ENCODE data around the gene ARFGEF2.
A peak's percentile ranks its signal among the peaks of the same experiment; 100 is the strongest.
"Not testable (repeated sequence)": the region's sequence is repeated elsewhere in the genome, so short reads cannot be mapped to it uniquely, and the experiment has no call there.

ARFGEF2 gene

DNA sequence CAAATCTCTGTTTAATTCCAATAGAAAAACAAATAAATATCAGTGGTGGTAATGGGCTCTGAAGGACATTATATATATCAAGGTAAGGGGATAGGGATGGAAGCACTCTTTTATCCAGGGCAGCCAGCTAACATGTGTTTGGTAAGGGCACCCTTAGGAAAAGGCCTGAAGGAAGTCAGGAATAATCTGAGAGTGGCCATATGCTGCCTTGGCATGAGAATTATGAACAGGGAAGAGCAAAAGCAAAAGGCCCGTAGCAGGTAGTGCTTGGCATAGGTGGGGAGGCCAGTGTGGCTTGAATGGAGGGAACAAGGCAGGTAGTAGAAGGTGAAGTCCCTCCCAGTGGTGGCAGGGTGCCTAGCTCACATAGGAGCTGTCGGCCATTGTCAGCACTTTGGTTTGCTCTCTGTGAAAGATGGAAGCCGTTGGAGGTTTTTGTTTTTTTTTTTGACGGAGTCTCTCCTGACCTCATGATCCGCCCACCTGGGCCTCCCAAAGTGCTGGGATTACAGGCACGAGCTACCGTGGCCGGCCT lies 85.0 kb downstream of the ARFGEF2 start:
- H3K4me1 ChIP-seq (ENCODE audit: insufficient read depth, low read length), result no peaks in the 10 kb centered on the region
- H2AFZ ChIP-seq (ENCODE audit: low read depth, low read length), result no peak overlapping the region
- ATAC-seq (ENCODE audit: insufficient read depth, low read depth) (no peak), DNase-seq (no peak)
- H3K4me3 ChIP-seq (ENCODE audit: low read depth in 1 of 2, low read length in 2 of 2), result no peak overlapping the region
- no peaks in the 10 kb centered on the region for H4K20me1 ChIP-seq (ENCODE audit: insufficient read depth, low read length)
- no peaks in the 10 kb centered on the region for H3K9me3 ChIP-seq (ENCODE audit: insufficient read depth, low read length, severe bottlenecking)
- no peak overlapping the region for H3K4me2 ChIP-seq (ENCODE audit: insufficient read depth, low read length)
- H3K36me3 ChIP-seq (ENCODE audit: insufficient read depth, low read length), result peaks cover 58% of the 10 kb centered on the region
- H3K9ac ChIP-seq (ENCODE audit: low read depth, low read length), result no peak overlapping the region
- no peak overlapping the region for H3K27ac ChIP-seq (ENCODE audit: low read length)
- no peaks in the 10 kb centered on the region for H3K27me3 ChIP-seq (ENCODE audit: insufficient read depth, low read length, poor library complexity)
- H3K79me2 ChIP-seq (ENCODE audit: insufficient read depth, low read length), result no peaks in the 10 kb centered on the region
- TF ChIP-seq CTCF (IDR thresholded peaks at IDR 0.05; ENCODE audit: borderline replicate concordance, extremely low read depth, low read length, poor library complexity, severe bottlenecking), result no peak
- TF ChIP-seq EZH2 (IDR thresholded peaks at IDR 0.05; ENCODE audit: borderline replicate concordance, low read depth, low read length, severe bottlenecking), result no peak

DNA sequence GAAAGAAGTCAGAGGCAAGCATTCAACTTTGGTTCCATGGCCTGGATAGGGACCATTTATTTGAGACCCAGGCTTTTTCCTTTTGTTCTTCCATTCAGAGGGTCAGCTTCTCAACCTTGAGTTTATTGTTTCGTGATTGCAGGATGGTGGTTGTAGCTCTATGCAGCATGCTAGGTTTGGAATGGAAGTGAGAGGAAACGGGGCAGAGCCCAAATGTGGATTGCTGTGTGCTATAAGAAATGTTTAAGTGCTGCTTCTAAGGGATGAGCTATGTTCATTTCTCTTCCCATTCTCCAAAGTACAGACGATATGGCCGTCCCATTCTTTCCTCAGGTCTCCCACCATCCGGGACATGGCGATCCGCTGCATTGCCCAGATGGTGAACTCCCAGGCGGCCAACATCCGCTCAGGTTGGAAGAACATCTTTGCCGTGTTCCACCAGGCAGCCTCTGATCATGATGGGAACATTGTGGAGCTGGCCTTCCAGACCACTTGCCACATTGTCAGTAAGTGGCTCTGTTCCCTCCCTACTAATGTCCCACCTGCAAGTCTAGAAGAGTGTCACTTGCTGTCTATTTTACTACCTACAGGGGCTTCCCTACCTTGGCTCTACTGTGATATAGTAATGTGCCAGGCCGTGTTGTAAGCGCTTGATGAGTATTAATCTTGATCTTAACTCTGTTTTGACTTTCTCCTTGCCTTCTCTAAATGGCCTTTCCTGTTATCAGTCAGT lies 88.6 kb downstream of the ARFGEF2 start:
- Histone ChIP-seq H3K9me3 (ENCODE audit: insufficient read depth, low read length, severe bottlenecking) (no peaks in the 10 kb centered on the region), H3K9ac (ENCODE audit: low read depth, low read length) (no peak overlapping the region), H3K27me3 (ENCODE audit: insufficient read depth, low read length, poor library complexity) (no peaks in the 10 kb centered on the region), H3K4me2 (ENCODE audit: insufficient read depth, low read length) (no peak overlapping the region), H4K20me1 (ENCODE audit: insufficient read depth, low read length) (no peaks in the 10 kb centered on the region), H3K4me1 (ENCODE audit: insufficient read depth, low read length) (no peaks in the 10 kb centered on the region), H3K36me3 (ENCODE audit: insufficient read depth, low read length) (peaks cover 84% of the 10 kb centered on the region), H3K27ac (ENCODE audit: low read length) (no peak overlapping the region), H2AFZ (ENCODE audit: low read depth, low read length) (no peak overlapping the region), H3K4me3 (ENCODE audit: low read depth in 1 of 2, low read length in 2 of 2) (no peak overlapping the region), H3K79me2 (ENCODE audit: insufficient read depth, low read length) (no peaks in the 10 kb centered on the region)
- DNase-seq (no peak), ATAC-seq (ENCODE audit: insufficient read depth, low read depth) (no peak)
- no peak for TF ChIP-seq CTCF (IDR thresholded peaks at IDR 0.05; ENCODE audit: borderline replicate concordance, extremely low read depth, low read length, poor library complexity, severe bottlenecking)
- no peak for TF ChIP-seq EZH2 (IDR thresholded peaks at IDR 0.05; ENCODE audit: borderline replicate concordance, low read depth, low read length, severe bottlenecking)

DNA sequence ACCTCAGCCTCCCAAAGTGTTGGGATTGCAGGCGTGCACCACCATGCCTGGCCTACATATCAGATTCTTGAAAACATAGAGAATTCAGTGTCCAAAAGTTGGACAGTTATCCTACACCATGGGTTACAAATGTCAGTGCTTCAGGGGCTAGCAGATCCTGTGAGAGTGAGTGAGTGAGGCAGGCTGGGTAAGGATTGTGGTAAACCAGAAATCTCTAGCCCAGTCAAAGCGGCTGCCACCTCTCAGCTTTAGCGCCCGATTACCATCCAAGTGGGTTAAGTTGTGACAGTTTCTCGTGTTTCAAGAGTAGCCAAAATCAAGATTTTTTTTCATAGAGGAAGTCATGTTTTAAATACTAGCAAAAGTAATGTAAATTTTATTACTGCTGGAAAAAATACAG lies 102.7 kb downstream of the ARFGEF2 start:
- ATAC-seq (ENCODE audit: insufficient read depth, low read depth), result peak; percentile 53; the same call in 1 of the 3 replicates

GRCh38 chr20:49028177-49028576 lies 106.7 kb downstream of the ARFGEF2 start:
- not testable (repeated sequence) for H3K79me2 ChIP-seq (ENCODE audit: insufficient read depth, low read length); H3K27ac ChIP-seq (ENCODE audit: low read length); H2AFZ ChIP-seq (ENCODE audit: low read depth, low read length); H3K4me3 ChIP-seq (ENCODE audit: low read depth in 1 of 2, low read length in 2 of 2); H3K9me3 ChIP-seq (ENCODE audit: insufficient read depth, low read length, severe bottlenecking); H3K4me1 ChIP-seq (ENCODE audit: insufficient read depth, low read length); ATAC-seq (ENCODE audit: insufficient read depth, low read depth); H3K4me2 ChIP-seq (ENCODE audit: insufficient read depth, low read length); H4K20me1 ChIP-seq (ENCODE audit: insufficient read depth, low read length); H3K9ac ChIP-seq (ENCODE audit: low read depth, low read length); DNase-seq; H3K27me3 ChIP-seq (ENCODE audit: insufficient read depth, low read length, poor library complexity)
- peaks cover 80% of the 10 kb centered on the region for H3K36me3 ChIP-seq (ENCODE audit: insufficient read depth, low read length)

More for the DNA sequence above, 102.7 kb downstream of the ARFGEF2 start:
- Histone ChIP-seq H3K4me3 (ENCODE audit: low read depth in 1 of 2, low read length in 2 of 2) (no peak overlapping the region), H3K79me2 (ENCODE audit: insufficient read depth, low read length) (no peaks in the 10 kb centered on the region), H4K20me1 (ENCODE audit: insufficient read depth, low read length) (no peaks in the 10 kb centered on the region), H3K9ac (ENCODE audit: low read depth, low read length) (no peak overlapping the region), H3K4me2 (ENCODE audit: insufficient read depth, low read length) (no peak overlapping the region), H3K9me3 (ENCODE audit: insufficient read depth, low read length, severe bottlenecking) (no peaks in the 10 kb centered on the region), H3K27ac (ENCODE audit: low read length) (no peak overlapping the region), H3K36me3 (ENCODE audit: insufficient read depth, low read length) (peaks cover 80% of the 10 kb centered on the region), H3K4me1 (ENCODE audit: insufficient read depth, low read length) (no peaks in the 10 kb centered on the region), H2AFZ (ENCODE audit: low read depth, low read length) (no peak overlapping the region), H3K27me3 (ENCODE audit: insufficient read depth, low read length, poor library complexity) (no peaks in the 10 kb centered on the region)
- TF ChIP-seq EZH2 (IDR thresholded peaks at IDR 0.05; ENCODE audit: borderline replicate concordance, low read depth, low read length, severe bottlenecking) (no peak), CTCF (IDR thresholded peaks at IDR 0.05; ENCODE audit: borderline replicate concordance, extremely low read depth, low read length, poor library complexity, severe bottlenecking) (no peak)
- DNase-seq, result no peak
